Astrocyte of the spinal cord (primary cell): ENCODE results near the gene GPR39.

ENCODE experiments used
- DNase-seq: peaks from one replicate; pipeline ENCODE4 v3.0.0; 2011; ENCODE audit warnings: low read depth, low spot score
- H3K4me3 ChIP-seq: 2 replicates; pipeline ENCODE4 v1.5.1; 2011; ENCODE audit warnings: low read depth, mild to moderate bottlenecking, low read length, moderate library complexity
- in situ Hi-C: cut with HindIII; loops from 2 replicates; pipeline ENCODE4 v1.10.0; 2017; ENCODE audit warnings: low sequenced_read_pairs
- TF ChIP-seq, protein P1 (sequence below): IDR thresholded peaks from 2 replicates; pipeline ENCODE4 v1.5.1; 2012; ENCODE audit warnings: low read depth, mild to moderate bottlenecking, low read length, inconsistent platforms

GPR39 gene

DNA sequence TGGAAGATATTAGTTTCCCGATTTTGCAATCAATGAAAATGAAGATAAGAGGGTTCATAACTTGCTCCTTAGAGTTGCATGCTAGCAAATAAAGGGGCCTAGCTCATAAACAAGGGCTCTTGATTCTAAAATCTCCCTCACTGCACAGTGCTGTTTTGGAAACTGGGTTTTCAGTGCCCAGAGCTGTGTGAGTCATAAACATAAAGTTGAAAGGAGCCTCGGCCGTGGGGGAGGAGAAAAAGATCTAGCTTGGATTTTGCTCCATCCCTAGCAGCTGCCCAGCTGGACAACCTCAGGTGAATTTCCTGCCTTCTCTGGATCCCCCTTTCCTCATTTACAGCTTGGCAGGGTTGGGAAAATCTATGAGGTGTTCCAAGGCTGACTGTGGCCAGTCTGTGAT, 210.9 kb downstream of the GPR39 start:
- in situ Hi-C loops: no loop called here

DNA sequence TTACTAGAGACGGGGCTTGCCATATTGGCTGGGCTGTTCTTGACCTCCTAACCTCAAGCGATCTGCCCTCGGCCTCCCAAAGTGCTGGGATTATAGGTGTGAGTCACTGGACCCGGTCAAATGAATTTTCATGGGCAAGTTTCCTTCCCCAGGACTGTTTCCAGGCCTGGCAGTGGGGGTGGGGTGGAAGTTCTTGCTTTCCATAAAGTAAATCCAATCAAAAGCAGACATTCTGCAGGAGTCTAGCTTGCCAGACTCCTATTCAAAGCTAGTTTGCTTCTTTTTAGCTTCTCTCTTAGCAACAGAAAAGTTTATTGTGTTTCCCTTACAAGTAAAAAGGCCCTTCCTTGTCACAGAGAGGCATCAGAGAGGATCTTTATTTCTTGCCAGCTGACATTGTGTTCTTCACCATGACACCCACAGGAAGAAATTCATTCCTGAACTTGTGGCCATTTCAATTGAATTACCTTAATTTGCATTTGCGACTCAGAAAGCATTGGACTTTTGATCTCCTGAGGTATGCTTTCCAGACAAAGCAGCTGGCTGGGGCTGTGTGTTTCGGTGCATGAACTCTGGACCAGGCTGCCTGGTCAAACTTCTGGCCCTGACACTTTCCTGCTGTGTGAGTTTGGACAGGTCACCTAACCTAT, 215.5 kb downstream of the GPR39 start:
- TF ChIP-seq, protein P1, sequence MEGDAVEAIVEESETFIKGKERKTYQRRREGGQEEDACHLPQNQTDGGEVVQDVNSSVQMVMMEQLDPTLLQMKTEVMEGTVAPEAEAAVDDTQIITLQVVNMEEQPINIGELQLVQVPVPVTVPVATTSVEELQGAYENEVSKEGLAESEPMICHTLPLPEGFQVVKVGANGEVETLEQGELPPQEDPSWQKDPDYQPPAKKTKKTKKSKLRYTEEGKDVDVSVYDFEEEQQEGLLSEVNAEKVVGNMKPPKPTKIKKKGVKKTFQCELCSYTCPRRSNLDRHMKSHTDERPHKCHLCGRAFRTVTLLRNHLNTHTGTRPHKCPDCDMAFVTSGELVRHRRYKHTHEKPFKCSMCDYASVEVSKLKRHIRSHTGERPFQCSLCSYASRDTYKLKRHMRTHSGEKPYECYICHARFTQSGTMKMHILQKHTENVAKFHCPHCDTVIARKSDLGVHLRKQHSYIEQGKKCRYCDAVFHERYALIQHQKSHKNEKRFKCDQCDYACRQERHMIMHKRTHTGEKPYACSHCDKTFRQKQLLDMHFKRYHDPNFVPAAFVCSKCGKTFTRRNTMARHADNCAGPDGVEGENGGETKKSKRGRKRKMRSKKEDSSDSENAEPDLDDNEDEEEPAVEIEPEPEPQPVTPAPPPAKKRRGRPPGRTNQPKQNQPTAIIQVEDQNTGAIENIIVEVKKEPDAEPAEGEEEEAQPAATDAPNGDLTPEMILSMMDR: no peak
- H3K4me3 ChIP-seq: no peak overlapping the region
- DNase-seq: peak; percentile 54
- in situ Hi-C loops: no loop called here

More for the DNA sequence above, 210.9 kb downstream of the GPR39 start:
- DNase-seq: peak; percentile 9
- H3K4me3 ChIP-seq: no peak overlapping the region
- TF ChIP-seq, protein P1: no peak

DNA sequence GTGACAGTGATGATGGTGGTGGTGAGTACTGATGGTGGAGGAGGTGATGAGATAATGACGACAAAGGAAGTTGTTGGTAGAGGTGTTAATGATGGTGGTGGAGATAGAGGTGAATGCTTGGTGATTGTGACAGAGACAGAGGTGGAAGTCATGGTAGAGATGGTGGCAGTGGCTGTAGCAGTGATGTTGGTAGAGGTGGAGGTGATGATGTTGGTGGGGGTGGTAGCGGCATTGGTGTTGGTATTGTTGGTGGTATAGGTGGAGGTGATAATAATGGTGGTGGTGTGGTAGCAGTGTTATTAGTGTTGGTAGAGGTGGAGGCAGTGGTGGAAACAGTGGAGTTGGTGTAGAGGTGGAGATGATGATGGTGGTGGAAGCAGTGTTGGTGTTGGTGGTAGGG, 217.0 kb downstream of the GPR39 start:
- TF ChIP-seq, protein P1: no peak
- no peak for DNase-seq
- in situ Hi-C loops: no loop called here
- no peak overlapping the region for H3K4me3 ChIP-seq

DNA sequence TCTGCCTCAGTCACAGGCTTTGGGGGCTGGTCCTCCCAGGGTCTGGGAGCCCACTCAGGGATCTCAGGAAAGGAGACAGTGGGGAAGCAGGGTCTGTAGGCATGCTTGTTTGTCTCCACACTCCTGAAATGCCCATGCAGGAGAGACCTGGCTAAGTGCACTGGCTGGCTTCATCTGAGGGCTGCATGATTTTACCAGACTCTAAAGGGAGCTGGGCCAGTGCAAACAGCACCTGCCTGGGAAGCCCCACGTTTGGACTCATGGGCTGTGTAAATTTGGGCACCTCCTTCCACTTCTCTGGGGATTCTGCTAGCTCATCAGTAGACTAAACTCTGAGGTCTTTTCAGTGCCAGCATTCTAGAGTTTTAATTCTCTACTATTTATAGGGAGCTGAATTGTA, 219.7 kb downstream of the GPR39 start:
- no peak for DNase-seq
- TF ChIP-seq, protein P1: no peak
- no peak overlapping the region for H3K4me3 ChIP-seq
- in situ Hi-C loops: no loop called here

DNA sequence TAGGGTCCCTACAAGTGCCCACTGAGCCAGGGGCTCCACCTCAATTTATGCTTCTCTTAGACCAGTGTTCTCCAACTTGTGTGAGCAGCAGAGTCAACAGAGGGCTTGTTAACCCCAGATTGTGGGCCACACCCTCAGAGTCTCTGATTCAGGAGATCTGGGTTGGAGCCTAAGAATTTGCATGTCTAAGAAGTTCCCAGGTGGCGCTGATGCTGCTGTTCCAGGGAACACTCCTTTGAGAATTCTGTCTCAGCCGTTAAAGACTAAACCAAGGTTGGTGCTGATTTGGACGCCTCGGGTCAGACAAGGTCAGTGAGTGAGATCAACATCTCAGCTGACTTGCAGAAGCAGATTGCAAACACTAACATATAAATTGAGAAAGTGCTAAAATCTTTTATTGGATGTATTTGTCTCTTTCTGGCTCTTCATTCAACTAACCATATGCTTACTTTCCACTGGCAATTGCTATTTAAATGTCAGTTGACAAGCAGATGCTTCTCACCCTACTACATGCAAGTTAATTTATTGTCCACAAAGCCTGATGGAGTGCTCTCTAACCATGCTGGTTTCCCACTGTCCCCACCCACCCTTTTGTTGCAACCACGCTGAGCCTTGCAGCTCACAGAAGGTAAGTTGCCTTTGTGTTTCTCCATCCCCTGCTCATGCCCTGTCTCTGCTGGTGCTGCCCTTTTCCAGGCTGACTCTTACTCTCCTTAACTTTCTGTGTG, 221.9 kb downstream of the GPR39 start:
- in situ Hi-C loops: no loop called here
- TF ChIP-seq, protein P1: no peak
- DNase-seq: no peak
- no peak overlapping the region for H3K4me3 ChIP-seq

DNA sequence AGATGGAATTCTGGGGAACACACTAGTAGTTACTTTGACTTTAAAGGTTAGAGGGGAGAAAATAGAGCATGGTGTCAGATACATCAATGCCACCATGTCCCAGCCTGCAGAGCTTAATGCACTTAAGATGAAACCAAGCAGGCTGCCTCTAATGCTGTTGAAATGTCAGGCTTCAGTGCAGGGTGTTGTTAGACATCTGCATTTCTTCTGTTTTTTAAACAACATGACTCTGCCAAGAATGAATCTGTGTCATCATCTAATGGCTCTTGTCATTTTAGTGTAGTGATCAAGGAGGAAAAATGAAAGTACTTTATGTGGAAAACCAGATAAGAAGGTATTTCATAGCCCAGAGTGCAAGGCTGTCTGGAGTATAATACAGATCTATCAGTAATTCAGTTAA, 223.5 kb downstream of the GPR39 start:
- in situ Hi-C loops: no loop called here
- TF ChIP-seq, protein P1: no peak
- no peak for DNase-seq
- H3K4me3 ChIP-seq: no peak overlapping the region
